SK-N-MC (cell line): Measurements from ENCODE around the gene IGF1R.

Experiments
- DNase-seq: peaks from one replicate; pipeline ENCODE4 v3.0.0-alpha.2; 2011; ENCODE audit warnings: low read depth, low spot score
- H3K27ac ChIP-seq: fragments of 200-600 bp; sonication (generic); 2 replicates; pipeline ENCODE4 v1.5.1; 2016; ENCODE audit warnings: mixed run types
- H3K36me3 ChIP-seq: fragments of 200-600 bp; sonication (generic); 2 replicates; pipeline ENCODE4 v1.6.1; 2017; ENCODE audit warnings: antibody characterized with exemption, low read length, mixed read lengths; ENCODE audit not compliant: insufficient read depth
- H3K4me3 ChIP-seq: fragments of 200-600 bp; sonication (generic); 2 replicates; pipeline ENCODE4 v1.5.1; 2016
- H3K9ac ChIP-seq: fragments of 200-600 bp; sonication (generic); 2 replicates; pipeline ENCODE4 v1.8.0; 2017; ENCODE audit warnings: mixed run types, mixed read lengths; ENCODE audit not compliant: insufficient read length
- H3K9me3 ChIP-seq: fragments of 200-600 bp; sonication (generic); 2 replicates; pipeline ENCODE4 v1.6.1; 2017; ENCODE audit warnings: low read depth, mild to moderate bottlenecking, antibody characterized with exemption, low read length, moderate library complexity, mixed read lengths
- EZH2 ChIP-seq: fragments of 200-600 bp; sonication (generic); IDR thresholded peaks from one replicate; pipeline ENCODE4 v1.6.1; 2017; ENCODE audit warnings: antibody characterized with exemption
- FOXP2 ChIP-seq: optimal IDR thresholded peaks from 2 replicates; pipeline ENCODE3; 2011; ENCODE audit warnings: mild to moderate bottlenecking, moderate library complexity; ENCODE audit not compliant: insufficient read depth; ENCODE audit errors: extremely low read length, control extremely low read depth
- POLR2AphosphoS5 ChIP-seq: IDR thresholded peaks from 2 replicates; pipeline ENCODE4 v1.6.1; 2012; ENCODE audit warnings: mild to moderate bottlenecking, low read depth, low read length, borderline replicate concordance

Gene IGF1R

GRCh38 chr15:98969126-98969735 lies 320.9 kb downstream of the IGF1R start:
- Histone ChIP-seq H3K36me3 (no peaks in the 10 kb centered on the region), H3K9ac (no peak overlapping the region), H3K9me3 (no peaks in the 10 kb centered on the region), H3K27ac (no peak overlapping the region), H3K4me3 (no peak overlapping the region)
- no peak for DNase-seq
- no peak for TF ChIP-seq POLR2AphosphoS5
- TF ChIP-seq FOXP2, result no peak
- TF ChIP-seq EZH2, result no peak

GRCh38 chr15:98970799-98971198 lies 322.5 kb downstream of the IGF1R start:
- Histone ChIP-seq H3K36me3 (no peaks in the 10 kb centered on the region), H3K9me3 (no peaks in the 10 kb centered on the region), H3K27ac (no peak overlapping the region), H3K4me3 (no peak overlapping the region), H3K9ac (no peak overlapping the region)
- DNase-seq, result no peak
- TF ChIP-seq POLR2AphosphoS5 (no peak), FOXP2 (no peak), EZH2 (no peak)

- Histone ChIP-seq H3K36me3 (no peaks in the 10 kb centered on the region), H3K9ac (no peak overlapping the region), H3K9me3 (no peaks in the 10 kb centered on the region), H3K4me3 (no peak overlapping the region), H3K27ac (no peak overlapping the region)
- TF ChIP-seq EZH2 (no peak), FOXP2 (no peak), POLR2AphosphoS5 (no peak)
- DNase-seq, result no peak
Measured at GRCh38 chr15:98976500-98976899, 328.2 kb downstream of the IGF1R start.

- no peaks in the 10 kb centered on the region for H3K36me3 ChIP-seq
- TF ChIP-seq FOXP2, result no peak
- no peak for TF ChIP-seq POLR2AphosphoS5
- TF ChIP-seq EZH2, result no peak
- no peak for DNase-seq
- H3K9ac ChIP-seq, result no peak overlapping the region
- no peaks in the 10 kb centered on the region for H3K9me3 ChIP-seq
- no peak overlapping the region for H3K27ac ChIP-seq
- H3K4me3 ChIP-seq, result no peak overlapping the region
Measured at GRCh38 chr15:98977441-98977840, 329.1 kb downstream of the IGF1R start.

GRCh38 chr15:98978153-98978552 lies 329.8 kb downstream of the IGF1R start:
- Histone ChIP-seq H3K27ac (no peak overlapping the region), H3K4me3 (no peak overlapping the region), H3K36me3 (no peaks in the 10 kb centered on the region), H3K9ac (no peak overlapping the region), H3K9me3 (no peaks in the 10 kb centered on the region)
- DNase-seq, result no peak
- no peak for TF ChIP-seq FOXP2
- TF ChIP-seq EZH2, result no peak
- no peak for TF ChIP-seq POLR2AphosphoS5

GRCh38 chr15:98980899-98981228 lies 332.5 kb downstream of the IGF1R start:
- Histone ChIP-seq H3K4me3 (no peak overlapping the region), H3K9ac (no peak overlapping the region), H3K27ac (no peak overlapping the region), H3K36me3 (no peaks in the 10 kb centered on the region), H3K9me3 (no peaks in the 10 kb centered on the region)
- no peak for DNase-seq
- TF ChIP-seq FOXP2 (no peak), POLR2AphosphoS5 (no peak), EZH2 (no peak)

GRCh38 chr15:98981851-98982722 lies 333.7 kb downstream of the IGF1R start:
- Histone ChIP-seq H3K36me3 (no peaks in the 10 kb centered on the region), H3K9me3 (0 out of 2 replicates have a peak, but pooled peaks cover 3% of the 10 kb centered on the region), H3K27ac (no peak overlapping the region), H3K4me3 (no peak overlapping the region), H3K9ac (no peak overlapping the region)
- TF ChIP-seq EZH2 (no peak), POLR2AphosphoS5 (no peak), FOXP2 (no peak)
- no peak for DNase-seq

- no peak for DNase-seq
- Histone ChIP-seq H3K36me3 (no peaks in the 10 kb centered on the region), H3K9ac (no peak overlapping the region), H3K27ac (no peak overlapping the region), H3K4me3 (no peak overlapping the region), H3K9me3 (0 out of 2 replicates have a peak, but pooled peaks cover 3% of the 10 kb centered on the region)
- TF ChIP-seq EZH2 (no peak), POLR2AphosphoS5 (no peak), FOXP2 (no peak)
Measured at GRCh38 chr15:98983334-98983733, 335.0 kb downstream of the IGF1R start.
